NCI-H1417 (cell line): ENCODE results near the gene ZFYVE9.
"Not testable (repeated sequence)": the region's sequence is repeated elsewhere in the genome, so short reads cannot be mapped to it uniquely, and the experiment has no call there.

ENCODE experiments used
- DNase-seq, 3 experiments: peaks; one replicate each; lab custom pipeline; 2025; lab: John Stamatoyannopoulos, UW

The ZFYVE9 gene

DNA sequence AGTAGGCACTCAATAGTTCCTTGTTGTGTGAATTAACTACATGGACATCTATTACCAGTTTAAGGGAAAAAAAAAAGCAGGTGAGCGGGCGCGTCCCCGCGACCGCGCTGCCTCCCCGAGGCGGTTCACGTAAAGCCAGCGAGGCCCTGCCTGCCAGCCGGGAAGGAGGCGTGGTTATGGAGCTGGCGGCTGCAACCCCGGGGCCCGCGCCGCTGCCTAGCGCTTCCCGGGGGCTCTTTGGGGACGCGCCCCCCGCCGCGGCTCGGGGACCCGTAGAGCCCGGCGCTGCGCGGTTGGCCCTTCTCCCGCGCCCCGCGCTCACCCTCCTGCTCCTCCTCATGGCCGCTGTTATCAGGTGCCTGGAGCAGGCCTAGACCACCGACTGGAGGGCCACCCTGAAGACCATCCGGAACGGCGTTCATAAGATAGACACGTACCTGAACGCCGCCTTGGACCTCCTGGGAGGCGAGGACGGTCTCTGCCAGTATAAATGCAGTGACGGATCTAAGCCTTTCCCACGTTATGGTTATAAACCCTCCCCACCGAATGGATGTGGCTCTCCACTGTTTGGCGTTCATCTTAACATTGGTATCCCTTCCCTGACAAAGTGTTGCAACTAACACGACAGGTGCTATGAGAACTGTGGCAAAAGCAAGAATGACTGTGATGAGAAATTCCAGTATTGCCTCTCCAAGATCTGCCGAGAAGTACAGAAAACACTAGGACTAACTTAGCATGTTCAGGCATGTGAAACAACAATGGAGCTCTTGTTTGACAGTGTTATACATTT is 226.7 kb downstream of the ZFYVE9 start:
- peak; percentile 71 to 84 (median 84) for DNase-seq

DNA sequence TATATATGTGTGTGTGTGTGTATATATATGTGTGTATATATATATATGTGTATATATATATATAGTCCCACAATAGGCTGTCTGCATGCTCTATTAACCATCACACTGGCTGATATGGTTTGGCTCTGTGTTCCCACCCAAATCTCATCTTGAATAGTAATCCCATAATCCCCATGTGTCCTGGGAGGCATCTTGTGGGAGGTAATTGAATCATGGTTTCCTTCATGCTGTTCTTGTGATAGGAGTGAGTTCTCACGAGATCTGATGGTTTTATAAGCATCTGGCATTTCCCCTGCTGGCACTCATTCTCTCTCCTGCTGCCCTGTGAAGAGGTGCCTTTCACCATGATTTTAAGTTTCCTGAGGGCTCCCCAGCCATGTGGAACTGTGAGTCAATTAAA is 228.0 kb downstream of the ZFYVE9 start:
- DNase-seq, result not testable (repeated sequence)

DNA sequence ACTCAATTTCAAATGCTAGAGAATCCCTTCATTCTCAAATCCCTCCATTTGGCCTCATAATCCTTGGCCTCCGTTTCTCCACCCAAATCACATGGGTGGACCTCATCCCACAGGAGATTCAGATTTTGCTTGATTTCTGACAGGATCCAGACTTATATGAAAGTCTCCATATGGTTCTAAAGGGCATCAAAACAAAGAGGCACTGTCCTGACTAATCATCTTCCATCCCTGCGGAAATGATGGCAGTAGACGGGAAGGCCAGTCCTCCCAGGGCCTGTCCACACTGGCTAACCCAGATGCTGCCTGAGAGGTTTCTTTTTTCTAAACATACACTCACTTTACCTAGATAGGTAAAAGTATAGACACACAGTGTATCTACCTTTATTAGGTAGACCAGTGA is 243.5 kb downstream of the ZFYVE9 start:
- no peak for DNase-seq

DNA sequence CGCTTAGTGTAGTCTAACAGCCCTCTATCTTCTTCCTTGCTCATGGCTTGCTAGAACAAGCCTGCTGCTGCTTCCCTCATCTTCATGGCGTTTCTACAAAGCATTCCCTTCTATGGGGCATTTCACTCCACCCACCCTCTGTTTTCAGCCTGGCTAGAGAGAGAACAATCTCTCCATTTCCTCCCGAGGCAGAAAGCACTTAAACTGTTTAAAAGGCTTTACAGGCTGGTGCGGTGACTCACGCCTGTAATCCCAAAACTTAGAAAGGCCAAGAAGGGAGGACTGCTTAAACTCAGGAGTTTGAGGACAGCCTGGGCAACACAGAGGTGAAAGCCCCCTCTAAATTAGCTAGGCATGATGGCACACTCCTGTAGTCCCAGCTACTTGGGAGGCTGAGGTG is 244.6 kb downstream of the ZFYVE9 start:
- DNase-seq, result no peak

DNA sequence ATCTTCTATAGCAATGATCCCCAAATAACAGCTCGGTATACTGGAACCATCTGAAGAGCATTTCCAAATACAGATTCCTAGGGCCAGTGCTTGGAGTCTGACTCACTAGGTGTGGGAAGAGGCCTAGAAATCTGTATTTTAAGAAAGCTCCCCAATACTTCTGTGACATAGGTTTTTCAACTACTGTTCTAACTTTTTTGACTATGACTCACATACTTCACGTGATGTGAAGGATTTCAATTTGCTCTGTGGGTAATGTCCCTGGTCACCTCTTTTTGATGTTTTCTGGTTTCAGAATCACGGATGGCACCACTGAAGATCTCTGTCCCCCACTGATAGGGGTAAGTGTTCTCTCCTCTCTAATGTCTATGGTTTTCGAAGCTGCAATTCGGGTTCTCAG is 251.3 kb downstream of the ZFYVE9 start:
- no peak for DNase-seq
